ENCODE data around the gene WTAP. TPM values are rescaled to one million over a fixed set of nuclear protein-coding genes. Genes with fewer than 3 reads are reported as not detected.
"Not testable (repeated sequence)": the region's sequence is repeated elsewhere in the genome, so short reads cannot be mapped to it uniquely, and the experiment has no call there.

The WTAP gene
- total RNA-seq, 1 donor from 2014 or later: 108 TPM

GRCh38 chr6:159742165-159742564 is 14.9 kb downstream of the WTAP start:
- H3K27me3 Mint-ChIP-seq (ENCODE audit: unreplicated experiment): no peaks in the 10 kb centered on the region
- no peak for DNase-seq
- no peak for TF ChIP-seq CTCF (IDR thresholded peaks at IDR 0.05; ENCODE audit: partially characterized antibody, unreplicated experiment)
- no peaks in the 10 kb centered on the region for H3K9me3 Mint-ChIP-seq (ENCODE audit: unreplicated experiment)
- H3K27ac Mint-ChIP-seq (ENCODE audit: unreplicated experiment): no peak overlapping the region
- H3K36me3 Mint-ChIP-seq (ENCODE audit: unreplicated experiment): no peaks in the 10 kb centered on the region
- H3K4me3 Mint-ChIP-seq (ENCODE audit: unreplicated experiment): no peak overlapping the region
- peaks cover 7% of the 10 kb centered on the region for H3K4me1 Mint-ChIP-seq (ENCODE audit: low read depth, unreplicated experiment)

- Mint-ChIP-seq H3K4me3 (ENCODE audit: unreplicated experiment) (no peak overlapping the region), H3K9me3 (ENCODE audit: unreplicated experiment) (no peaks in the 10 kb centered on the region), H3K36me3 (ENCODE audit: unreplicated experiment) (no peaks in the 10 kb centered on the region), H3K27ac (ENCODE audit: unreplicated experiment) (no peak overlapping the region), H3K27me3 (ENCODE audit: unreplicated experiment) (no peaks in the 10 kb centered on the region), H3K4me1 (ENCODE audit: low read depth, unreplicated experiment) (peaks cover 4% of the 10 kb centered on the region)
- no peak for DNase-seq
- TF ChIP-seq CTCF (IDR thresholded peaks at IDR 0.05; ENCODE audit: partially characterized antibody, unreplicated experiment): no peak
Observed at GRCh38 chr6:159745081-159745480, 17.8 kb downstream of the WTAP start.

DNA sequence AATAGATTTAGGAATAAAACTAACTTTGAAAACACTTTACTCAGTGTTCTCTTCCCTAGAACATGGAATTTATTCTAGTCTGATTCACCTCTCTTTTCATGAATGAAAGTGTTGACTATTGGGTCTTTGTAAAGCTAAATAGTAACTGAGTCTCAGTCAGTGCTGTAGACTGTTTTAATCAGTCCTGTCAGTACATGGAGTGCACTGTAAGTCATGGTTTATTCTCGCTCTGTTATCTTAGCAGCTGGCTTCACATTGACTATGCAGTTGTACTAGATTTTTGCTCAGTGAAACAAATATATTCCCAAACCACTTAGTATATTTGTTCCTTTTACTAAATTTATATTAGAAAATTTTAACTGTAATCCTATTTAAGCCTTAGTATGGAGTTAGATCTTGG is 19.5 kb downstream of the WTAP start:
- Mint-ChIP-seq H3K36me3 (ENCODE audit: unreplicated experiment) (no peaks in the 10 kb centered on the region), H3K9me3 (ENCODE audit: unreplicated experiment) (no peaks in the 10 kb centered on the region), H3K4me3 (ENCODE audit: unreplicated experiment) (no peak overlapping the region), H3K4me1 (ENCODE audit: low read depth, unreplicated experiment) (no peaks in the 10 kb centered on the region), H3K27ac (ENCODE audit: unreplicated experiment) (no peak overlapping the region), H3K27me3 (ENCODE audit: unreplicated experiment) (no peaks in the 10 kb centered on the region)
- no peak for TF ChIP-seq CTCF (IDR thresholded peaks at IDR 0.05; ENCODE audit: partially characterized antibody, unreplicated experiment)
- DNase-seq: no peak

GRCh38 chr6:159748127-159748526 is 20.8 kb downstream of the WTAP start:
- H3K4me3 Mint-ChIP-seq (ENCODE audit: unreplicated experiment); H3K36me3 Mint-ChIP-seq (ENCODE audit: unreplicated experiment); H3K27ac Mint-ChIP-seq (ENCODE audit: unreplicated experiment); DNase-seq; H3K27me3 Mint-ChIP-seq (ENCODE audit: unreplicated experiment); H3K4me1 Mint-ChIP-seq (ENCODE audit: low read depth, unreplicated experiment); H3K9me3 Mint-ChIP-seq (ENCODE audit: unreplicated experiment): not testable (repeated sequence)

- no peak for TF ChIP-seq CTCF (IDR thresholded peaks at IDR 0.05; ENCODE audit: partially characterized antibody, unreplicated experiment)
- no peaks in the 10 kb centered on the region for H3K27me3 Mint-ChIP-seq (ENCODE audit: unreplicated experiment)
- no peak for DNase-seq
- H3K9me3 Mint-ChIP-seq (ENCODE audit: unreplicated experiment): no peaks in the 10 kb centered on the region
- H3K27ac Mint-ChIP-seq (ENCODE audit: unreplicated experiment): no peak overlapping the region
- no peaks in the 10 kb centered on the region for H3K4me1 Mint-ChIP-seq (ENCODE audit: low read depth, unreplicated experiment)
- no peak overlapping the region for H3K4me3 Mint-ChIP-seq (ENCODE audit: unreplicated experiment)
- H3K36me3 Mint-ChIP-seq (ENCODE audit: unreplicated experiment): no peaks in the 10 kb centered on the region
Observed at GRCh38 chr6:159751448-159751847, 24.1 kb downstream of the WTAP start.
